CD4-positive, alpha-beta T cell treated with Interleukin-17A for 1 hour (primary cell): ENCODE measurements around the gene MRPL2.

ENCODE experiments used
- DNase-seq: peaks from one replicate; pipeline ENCODE4 v3.0.0-alpha.2; 2020

The MRPL2 gene

GRCh38 chr6:43016943-43017334 is 42.3 kb downstream of the MRPL2 start:
- DNase-seq = no peak

DNA sequence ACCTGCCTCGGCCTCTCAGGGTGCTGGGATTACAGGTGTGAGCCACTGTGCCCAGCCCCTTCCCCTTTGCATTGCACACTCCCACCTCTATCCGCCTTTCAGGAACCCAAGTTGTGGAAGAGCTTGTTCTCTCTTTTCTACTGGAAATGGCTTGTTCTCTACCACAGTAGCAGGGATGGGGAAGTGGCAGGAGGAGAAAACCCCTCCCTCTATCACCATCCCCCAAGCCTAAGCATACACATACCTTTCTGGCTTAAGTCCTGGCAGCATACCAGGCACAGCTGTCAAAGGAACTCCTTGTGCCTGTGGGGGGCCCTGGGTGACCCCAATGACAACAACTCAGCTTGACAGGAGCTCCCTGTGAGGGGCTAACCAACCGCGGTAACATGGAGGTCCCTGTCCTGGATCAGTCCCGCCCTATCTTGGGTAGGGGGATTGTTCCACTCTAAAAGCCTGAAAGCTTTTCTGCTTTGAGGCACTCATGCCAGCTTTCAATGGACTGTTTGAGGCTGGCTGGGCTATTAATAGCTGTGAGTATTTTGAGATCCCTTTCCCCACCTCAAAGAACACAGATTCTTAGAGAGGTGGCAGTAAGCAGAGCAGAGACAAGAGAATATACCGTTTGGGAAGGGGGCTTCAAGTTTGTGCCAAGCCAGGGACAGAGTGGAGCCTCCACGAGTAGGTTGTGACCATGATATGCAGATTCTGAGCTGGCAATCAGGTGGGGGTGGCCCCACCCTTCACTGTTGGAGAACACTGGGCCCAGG is 42.9 kb downstream of the MRPL2 start:
- DNase-seq = no peak

GRCh38 chr6:43014434-43014909 is 44.8 kb downstream of the MRPL2 start:
- no peak for DNase-seq

- DNase-seq = peak; percentile 100
Measured at GRCh38 chr6:43013843-43014433, 45.3 kb downstream of the MRPL2 start, which contains the start of the genes KLHDC3 and MEA1. Gene KLHDC3 (plus strand): TSS chr6:43014249. CDS start chr6:43017193, 2,944 bp downstream. Gene MEA1 (minus strand): TSS chr6:43013946. CDS start chr6:43013813, 133 bp downstream.

DNA sequence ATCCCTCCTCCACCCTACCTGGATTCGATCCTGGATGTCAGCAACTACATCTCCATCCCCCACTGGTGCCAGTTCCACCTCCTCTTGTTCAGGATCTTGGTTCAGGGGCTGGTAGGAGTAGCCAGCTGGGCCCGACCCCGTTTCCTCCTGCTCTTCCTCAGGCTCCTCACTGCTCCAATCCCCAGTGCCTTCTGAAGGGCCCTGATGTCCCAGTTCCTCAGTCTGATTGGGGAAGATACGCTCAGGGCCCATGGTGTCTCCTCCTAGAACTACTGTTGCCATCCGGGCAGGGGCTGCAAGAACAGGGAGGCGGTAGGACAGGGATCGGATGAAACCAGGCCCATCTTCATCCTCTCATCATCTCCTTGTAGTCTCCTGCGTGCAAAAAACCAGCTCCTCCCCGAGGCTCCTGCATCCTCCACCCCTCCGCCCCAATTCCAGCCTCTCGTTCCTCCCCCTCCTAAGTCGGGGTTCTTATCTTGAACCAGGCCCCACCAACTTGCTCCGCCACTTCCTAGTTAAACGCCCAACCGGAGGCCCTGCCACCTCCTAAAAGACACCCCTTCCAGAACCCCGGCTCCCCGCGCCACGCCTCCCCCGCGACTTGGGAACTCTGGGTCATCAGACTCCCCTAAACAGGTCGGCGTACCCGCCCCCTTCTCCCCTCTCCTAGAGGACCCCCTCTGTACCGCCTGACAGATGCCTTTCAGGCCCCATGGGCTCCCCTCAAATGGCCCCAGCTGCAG is 46.0 kb downstream of the MRPL2 start:
- no peak for DNase-seq

GRCh38 chr6:43012364-43012763 is 46.9 kb downstream of the MRPL2 start:
- DNase-seq = no peak

GRCh38 chr6:43011207-43011606 is 48.0 kb downstream of the MRPL2 start:
- DNase-seq = no peak

GRCh38 chr6:43009124-43009523 is 50.1 kb downstream of the MRPL2 start:
- peak; percentile 46 for DNase-seq

GRCh38 chr6:43007126-43007525 is 52.1 kb downstream of the MRPL2 start:
- DNase-seq = no peak

DNA sequence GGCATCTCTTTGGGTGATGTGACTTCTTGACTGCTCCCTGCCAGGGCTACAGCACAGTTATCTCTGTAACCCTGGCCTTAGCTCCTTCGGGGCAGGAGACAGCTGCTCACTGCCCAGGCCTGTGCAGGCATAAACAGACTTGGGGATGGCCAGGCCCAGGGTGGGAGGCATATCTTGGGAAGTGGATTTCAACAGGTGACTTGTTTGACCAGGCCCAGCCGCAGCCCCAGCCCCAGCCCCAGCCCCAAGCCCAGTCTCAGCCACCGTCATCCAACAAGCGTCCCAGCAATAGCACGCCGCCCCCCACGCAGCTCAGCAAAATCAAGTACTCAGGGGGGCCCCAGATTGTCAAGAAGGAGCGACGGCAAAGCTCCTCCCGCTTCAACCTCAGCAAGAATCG is 53.0 kb downstream of the MRPL2 start:
- no peak for DNase-seq

- DNase-seq = no peak
Measured at GRCh38 chr6:43005844-43006243, 53.4 kb downstream of the MRPL2 start.
